ENCODE results near the gene ERICH3.
"Not testable (repeated sequence)": the region's sequence is repeated elsewhere in the genome, so short reads cannot be mapped to it uniquely, and the experiment has no call there.

Gene ERICH3

DNA sequence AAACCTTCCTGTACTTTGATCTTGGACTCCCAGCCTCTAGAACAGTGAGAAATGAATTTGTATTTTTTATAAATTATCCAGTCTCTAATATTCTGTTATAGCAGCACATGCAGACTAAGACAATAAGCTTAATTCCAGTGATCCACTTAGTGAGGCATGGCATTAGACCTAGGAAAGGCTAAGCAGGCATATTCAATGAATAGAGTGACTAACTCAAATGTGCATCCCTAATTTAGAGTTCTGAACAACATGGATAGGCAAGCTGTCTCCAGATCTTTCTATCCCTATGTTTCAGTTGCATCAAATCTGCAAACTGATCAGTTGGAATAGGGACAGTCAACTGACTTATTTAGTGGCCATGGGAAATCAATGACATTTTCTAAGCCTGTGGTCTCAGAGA, 4.3 kb upstream of the ERICH3 start:
- DNase-seq (ENCODE audit: low read depth in 1 of 2, low spot score in 1 of 2), result no peak

DNA sequence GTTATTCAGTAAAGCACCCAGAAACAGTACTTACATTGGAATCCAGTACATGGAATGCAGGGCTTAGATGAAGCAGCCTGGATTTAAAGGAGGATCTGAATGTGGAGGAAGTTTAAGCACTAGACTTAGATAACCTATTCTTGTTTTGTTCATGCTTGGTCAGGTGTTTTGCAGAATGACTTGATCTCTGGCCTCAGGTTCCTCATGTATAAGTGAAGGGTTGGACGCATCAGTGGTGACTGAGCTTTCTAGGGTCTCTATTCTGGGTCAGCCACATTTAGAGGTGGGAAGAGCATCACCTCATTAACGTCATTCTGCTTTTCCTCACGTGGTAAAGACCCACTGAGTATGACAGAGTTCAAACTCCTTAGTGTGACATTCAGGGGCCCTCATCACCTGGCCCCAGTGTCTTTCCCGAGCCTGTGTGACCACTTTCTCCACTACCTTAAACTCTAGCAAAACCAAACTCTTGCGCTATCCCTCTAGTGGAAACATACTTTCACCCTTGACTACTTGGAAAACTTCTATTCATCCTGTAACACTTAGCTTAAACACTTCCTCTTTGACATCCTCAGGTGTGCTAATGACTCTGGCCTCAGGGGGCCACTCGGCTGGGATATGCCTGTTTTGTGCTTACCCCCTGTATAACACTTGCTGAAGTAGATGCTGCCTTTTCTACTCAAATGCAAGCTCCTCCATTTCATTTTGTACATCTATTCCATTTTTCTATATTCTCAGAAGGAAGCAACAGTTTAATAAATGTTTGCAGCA, 871 bp upstream of the ERICH3 start:
- DNase-seq (ENCODE audit: low read depth in 1 of 2, low spot score in 1 of 2), result no peak

DNA sequence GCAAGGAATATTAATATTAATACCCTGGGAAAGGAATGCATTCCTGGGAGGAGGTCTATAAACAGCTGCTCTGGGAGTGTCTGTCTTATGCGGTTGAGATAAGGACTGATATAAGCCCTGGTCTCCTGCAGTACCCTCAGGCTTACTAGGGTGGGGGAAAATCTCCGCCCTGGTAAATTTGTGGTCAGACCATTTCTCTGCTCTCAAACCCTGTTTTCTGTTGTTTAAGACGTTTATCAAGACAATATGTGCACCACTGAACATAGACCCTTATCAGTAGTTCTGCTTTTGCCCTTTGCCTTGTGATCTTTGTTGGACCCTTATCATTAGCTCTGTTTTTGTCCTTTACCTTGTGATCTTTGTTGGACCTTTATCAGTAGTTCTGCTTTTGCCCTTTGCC, 2.7 kb downstream of the ERICH3 start:
- not testable (repeated sequence) for DNase-seq (ENCODE audit: low read depth in 1 of 2, low spot score in 1 of 2)

GRCh38 chr1:74654708-74655107, 18.9 kb downstream of the ERICH3 start:
- DNase-seq (ENCODE audit: low read depth in 1 of 2, low spot score in 1 of 2), result no peak

DNA sequence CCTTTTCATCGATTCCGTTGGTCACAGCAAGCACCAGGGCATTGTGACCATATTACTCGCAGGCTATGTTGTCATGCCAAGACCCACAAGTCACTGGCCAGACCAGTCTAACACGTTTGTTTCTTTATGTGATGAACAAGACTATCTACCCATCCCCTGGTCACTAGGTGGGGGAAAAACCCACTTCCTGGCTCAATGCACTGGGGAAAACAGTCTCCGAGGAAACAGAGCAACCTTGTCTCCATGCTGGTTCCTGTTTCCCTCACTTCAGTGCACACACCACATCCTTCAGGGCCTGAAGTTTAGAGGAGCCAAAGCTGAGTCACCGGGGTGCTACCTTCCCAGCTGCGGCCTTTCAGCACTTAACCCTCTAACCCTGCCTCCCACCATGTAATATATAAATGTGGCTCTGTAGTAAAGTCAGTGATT, 20.9 kb downstream of the ERICH3 start:
- no peak for DNase-seq (ENCODE audit: low read depth in 1 of 2, low spot score in 1 of 2)

GRCh38 chr1:74650561-74650960, 23.0 kb downstream of the ERICH3 start:
- no peak for DNase-seq (ENCODE audit: low read depth in 1 of 2, low spot score in 1 of 2)

DNA sequence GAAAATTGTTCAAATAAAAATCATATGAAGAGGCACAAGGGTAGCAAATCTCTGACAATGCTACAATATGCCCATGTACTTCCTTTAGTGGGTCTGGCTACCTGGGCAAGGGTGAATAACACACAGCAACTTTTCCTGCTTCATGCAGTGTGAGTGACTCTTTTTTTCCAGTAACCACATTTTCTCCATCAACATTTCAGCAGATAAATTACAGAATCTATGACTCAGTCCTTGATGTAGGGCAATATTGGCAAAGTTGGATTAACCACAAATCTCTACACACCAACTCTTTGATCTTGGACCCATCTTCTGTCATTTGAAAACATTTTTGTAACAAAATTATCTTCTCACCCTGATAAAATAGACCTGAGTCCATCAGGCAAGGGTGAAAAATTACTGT, 31.7 kb downstream of the ERICH3 start:
- no peak for DNase-seq (ENCODE audit: low read depth in 1 of 2, low spot score in 1 of 2)

- no peak for DNase-seq (ENCODE audit: low read depth in 1 of 2, low spot score in 1 of 2)
These were observed 32.4 kb downstream of the ERICH3 start for GRCh38 chr1:74641161-74641560.

DNA sequence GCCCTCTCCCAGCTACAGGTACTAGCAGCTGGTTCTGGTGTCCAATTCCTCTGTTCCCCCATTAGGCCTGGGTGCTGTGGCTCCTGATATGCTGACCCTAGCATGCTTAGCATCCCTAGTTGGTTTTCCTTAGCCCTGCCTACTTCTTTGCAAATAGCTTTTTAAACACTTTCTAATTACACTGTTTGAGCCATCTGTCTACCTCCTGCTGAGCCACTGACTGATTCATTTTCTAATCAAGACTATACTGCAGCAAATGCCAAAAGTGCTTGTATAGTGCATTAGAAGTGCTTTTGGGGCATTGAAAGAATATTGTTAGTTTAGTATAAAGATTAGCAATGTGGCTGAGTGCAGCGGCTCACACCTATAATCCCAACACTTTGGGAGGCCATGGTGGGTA, 36.3 kb downstream of the ERICH3 start:
- no peak for DNase-seq (ENCODE audit: low read depth in 1 of 2, low spot score in 1 of 2)

DNA sequence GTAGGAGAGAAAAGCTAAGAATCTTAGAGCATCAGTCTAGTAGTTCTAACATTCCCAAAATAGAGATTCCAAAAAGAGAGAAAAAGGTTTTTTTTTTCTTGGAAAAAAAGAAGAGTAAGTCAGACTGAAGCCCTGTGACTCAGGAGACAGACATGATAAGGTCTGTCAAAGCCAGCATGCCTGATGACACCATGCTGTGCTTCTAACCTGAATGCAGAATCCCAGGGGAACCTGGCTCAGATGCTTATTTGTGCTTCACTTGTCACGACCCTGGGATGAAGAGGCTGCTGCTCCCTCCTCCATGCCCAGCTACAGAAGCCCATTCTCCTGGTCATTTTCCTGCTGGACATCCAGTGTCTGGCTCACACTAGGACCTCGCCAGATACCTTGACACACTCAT, 44.3 kb downstream of the ERICH3 start:
- DNase-seq (ENCODE audit: low read depth in 1 of 2, low spot score in 1 of 2), result no peak

GRCh38 chr1:74623716-74624115, 49.9 kb downstream of the ERICH3 start:
- no peak for DNase-seq (ENCODE audit: low read depth in 1 of 2, low spot score in 1 of 2)

- DNase-seq (ENCODE audit: low read depth in 1 of 2, low spot score in 1 of 2), result no peak
These were observed 53.4 kb downstream of the ERICH3 start for GRCh38 chr1:74620242-74620641.

- DNase-seq (ENCODE audit: low read depth in 1 of 2, low spot score in 1 of 2), result no peak
These were observed 54.6 kb downstream of the ERICH3 start for GRCh38 chr1:74618974-74619373.

- DNase-seq (ENCODE audit: low read depth in 1 of 2, low spot score in 1 of 2), result no peak
These were observed 59.7 kb downstream of the ERICH3 start for GRCh38 chr1:74613894-74614293.

DNA sequence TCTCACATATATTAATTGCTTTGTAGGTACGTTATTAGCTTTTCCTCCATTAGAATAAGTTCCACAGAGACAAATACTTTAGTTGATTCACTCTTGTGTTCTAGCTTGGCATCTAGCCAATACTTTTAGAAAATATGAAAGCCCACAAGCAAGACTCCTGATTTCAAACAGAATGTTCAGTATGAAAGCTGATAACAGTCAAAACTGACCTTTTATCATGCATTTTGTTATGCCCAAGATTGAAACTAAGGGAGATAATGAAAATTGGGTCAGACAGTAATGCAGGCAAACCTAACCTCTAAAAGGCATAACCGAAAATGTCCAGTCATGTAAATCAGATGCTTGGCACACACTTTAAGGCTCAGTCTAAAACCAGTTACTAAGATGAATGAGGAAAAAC, 61.7 kb downstream of the ERICH3 start:
- DNase-seq (ENCODE audit: low read depth in 1 of 2, low spot score in 1 of 2), result no peak

- DNase-seq (ENCODE audit: low read depth in 1 of 2, low spot score in 1 of 2), result no peak
These were observed 62.6 kb downstream of the ERICH3 start for GRCh38 chr1:74610961-74611360.

DNA sequence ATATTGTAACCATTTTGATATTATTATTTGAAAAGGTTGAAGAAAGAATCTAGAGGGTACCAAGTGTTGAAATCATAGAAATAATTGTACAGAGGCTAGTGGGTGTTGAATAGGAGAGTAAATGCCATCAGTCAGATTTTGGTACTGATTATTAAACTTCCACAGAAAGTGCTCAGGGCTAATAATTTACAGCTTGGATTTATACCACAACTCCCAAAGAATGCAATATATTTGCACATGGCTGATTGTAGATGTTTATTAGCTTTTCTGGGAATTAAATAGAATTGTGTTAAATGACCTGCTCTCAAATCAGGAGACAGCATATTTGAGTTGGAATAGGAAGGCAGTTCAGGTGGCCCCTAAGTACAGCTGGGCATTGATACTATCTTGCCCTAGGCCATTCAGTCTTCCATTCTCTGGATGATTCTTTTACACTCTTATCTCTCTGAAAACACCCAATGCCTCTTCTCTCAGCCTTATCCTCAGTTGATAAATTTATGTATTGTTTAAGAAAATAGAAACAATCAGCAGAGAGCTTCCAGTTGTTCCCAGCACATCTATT, 63.7 kb downstream of the ERICH3 start:
- no peak for DNase-seq (ENCODE audit: low read depth in 1 of 2, low spot score in 1 of 2)

DNA sequence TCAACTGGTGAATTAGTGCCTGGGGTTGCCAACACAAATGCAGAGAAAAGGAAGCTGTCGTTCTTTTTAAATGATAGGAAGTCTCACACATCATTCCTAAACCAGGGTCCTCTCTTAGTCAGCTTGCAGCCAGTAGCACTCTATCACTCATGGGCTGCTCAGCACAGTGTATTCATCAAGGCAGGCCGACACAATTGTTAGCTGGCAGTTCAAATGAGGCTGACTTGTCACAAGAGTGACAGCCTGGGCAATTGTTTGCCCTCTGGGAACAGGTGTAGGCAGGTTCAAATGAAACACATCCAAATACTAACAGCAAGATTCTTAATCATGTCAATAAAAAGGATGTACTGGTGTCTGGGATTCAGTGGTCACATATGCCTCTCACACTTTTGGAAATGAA, 76.9 kb downstream of the ERICH3 start:
- no peak for DNase-seq (ENCODE audit: low read depth in 1 of 2, low spot score in 1 of 2)

DNA sequence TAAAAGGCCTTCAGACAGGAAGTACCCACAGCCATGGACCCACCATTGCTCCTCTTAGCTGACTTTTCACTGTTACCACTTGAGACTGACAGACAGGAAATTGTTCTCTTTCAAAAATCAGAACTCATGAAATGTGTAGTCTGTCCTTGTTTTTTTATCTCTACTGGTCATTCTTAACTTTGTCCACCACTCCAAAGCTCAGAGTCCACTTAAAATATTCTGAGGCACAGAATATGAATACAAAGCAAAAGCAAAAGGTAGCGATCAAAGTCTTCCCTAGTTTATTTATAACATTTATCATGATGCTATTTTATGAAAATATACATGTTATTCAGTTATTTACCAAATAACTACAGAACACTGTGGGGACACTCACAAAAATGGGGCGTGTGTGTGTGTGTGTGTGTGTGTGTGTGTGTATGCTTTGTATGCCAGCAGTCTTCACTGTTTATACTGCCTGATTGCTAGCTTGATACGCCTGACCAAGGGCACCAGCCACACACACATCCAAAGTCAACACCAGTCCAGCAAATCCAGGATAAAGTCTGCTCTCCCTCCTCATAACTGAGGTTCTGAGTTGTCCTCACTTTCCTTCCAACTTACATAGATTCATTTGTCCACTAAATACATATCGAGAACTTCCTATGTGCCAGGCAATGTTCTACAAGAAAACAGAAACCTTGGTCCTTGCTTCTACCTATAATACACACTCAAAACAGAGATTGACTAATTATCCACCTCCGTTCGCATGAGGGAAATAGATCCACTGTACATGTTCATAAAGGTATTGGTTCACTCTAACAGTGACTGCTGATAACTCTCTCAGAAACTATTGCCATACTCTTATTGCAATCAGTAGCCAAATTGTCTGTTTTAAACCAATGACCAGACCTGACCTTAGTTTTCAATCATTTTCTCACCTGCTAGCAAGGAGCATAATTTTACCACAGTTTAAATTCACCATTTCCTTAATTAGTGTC, 79.4 kb downstream of the ERICH3 start:
- no peak for DNase-seq (ENCODE audit: low read depth in 1 of 2, low spot score in 1 of 2)

GRCh38 chr1:74592580-74593355, 80.8 kb downstream of the ERICH3 start:
- no peak for DNase-seq (ENCODE audit: low read depth in 1 of 2, low spot score in 1 of 2)

- DNase-seq (ENCODE audit: low read depth in 1 of 2, low spot score in 1 of 2), result no peak
These were observed 81.6 kb downstream of the ERICH3 start for GRCh38 chr1:74591949-74592348.

Data from activated CD4-positive, alpha-beta T cell treated with anti-CD3 and anti-CD28 coated beads, Interleukin-2, amount 50 U/mL, for 24 hours (primary cell).